Hematopoietic multipotent progenitor cell (in vitro differentiated cells): ENCODE data around the gene EDIL3. TPM values are rescaled to one million over a fixed set of nuclear protein-coding genes. Genes with fewer than 3 reads are reported as not detected.
"Not testable (repeated sequence)": the region's sequence is repeated elsewhere in the genome, so short reads cannot be mapped to it uniquely, and the experiment has no call there.

ENCODE experiments used
- DNase-seq, 3 donors: peaks; one replicate each; pipeline ENCODE4 v3.0.0-alpha.2; 2011 to 2015; ENCODE audit warnings: low read depth in 2 of 3, low spot score in 2 of 3
- total RNA-seq: library from RNA; depleted of rRNA; stranded (reverse); fragments of >200 nt; gene quantifications from one replicate; pipeline ENCODE4 v1.2.3, GENCODE V29; 2012

The EDIL3 gene
- total RNA-seq, 1 donor: under 0.01 TPM

- no peak for DNase-seq
These were observed 171.5 kb downstream of the EDIL3 start for GRCh38 chr5:84213212-84213611.

- DNase-seq: no peak
These were observed 179.9 kb downstream of the EDIL3 start for GRCh38 chr5:84204772-84205171.

GRCh38 chr5:84202136-84202535 lies 182.5 kb downstream of the EDIL3 start:
- no peak for DNase-seq

GRCh38 chr5:84197538-84197937 lies 187.1 kb downstream of the EDIL3 start:
- DNase-seq: no peak

GRCh38 chr5:84191281-84191680 lies 193.4 kb downstream of the EDIL3 start:
- no peak for DNase-seq

- no peak for DNase-seq
These were observed 199.8 kb downstream of the EDIL3 start for GRCh38 chr5:84184857-84185256.

- no peak for DNase-seq
These were observed 203.6 kb downstream of the EDIL3 start for GRCh38 chr5:84181093-84181492.

- no peak for DNase-seq
These were observed 215.8 kb downstream of the EDIL3 start for GRCh38 chr5:84168841-84169240.

GRCh38 chr5:84163671-84164070 lies 221.0 kb downstream of the EDIL3 start:
- no peak for DNase-seq

GRCh38 chr5:84162695-84163094 lies 222.0 kb downstream of the EDIL3 start:
- no peak for DNase-seq

GRCh38 chr5:84160650-84161049 lies 224.0 kb downstream of the EDIL3 start:
- not testable (repeated sequence) for DNase-seq

- DNase-seq: no peak
These were observed 235.6 kb downstream of the EDIL3 start for GRCh38 chr5:84149094-84149493.

- no peak for DNase-seq
These were observed 236.0 kb downstream of the EDIL3 start for GRCh38 chr5:84148651-84149050.

- DNase-seq: no peak
These were observed 247.1 kb downstream of the EDIL3 start for GRCh38 chr5:84137541-84137940.

- DNase-seq: no peak
These were observed 253.3 kb downstream of the EDIL3 start for GRCh38 chr5:84131372-84131771.

- DNase-seq: no peak
These were observed 254.6 kb downstream of the EDIL3 start for GRCh38 chr5:84130006-84130580.

GRCh38 chr5:84125216-84125615 lies 259.5 kb downstream of the EDIL3 start:
- DNase-seq: no peak

GRCh38 chr5:84119252-84119651 lies 265.4 kb downstream of the EDIL3 start:
- DNase-seq: no peak

- DNase-seq: no peak
These were observed 266.1 kb downstream of the EDIL3 start for GRCh38 chr5:84118551-84118950.

GRCh38 chr5:84115727-84116126 lies 269.0 kb downstream of the EDIL3 start:
- DNase-seq: no peak

- DNase-seq: no peak
These were observed 271.2 kb downstream of the EDIL3 start for GRCh38 chr5:84113246-84114105.

- no peak for DNase-seq
These were observed 291.9 kb downstream of the EDIL3 start for GRCh38 chr5:84092738-84093137.
